Colonic mucosa (tissue), 4 donors: ENCODE data around the gene TRAPPC14. TPM values are rescaled to one million over a fixed set of nuclear protein-coding genes. Genes with fewer than 3 reads are reported as not detected.
A peak's percentile ranks its signal among the peaks of the same experiment; 100 is the strongest.
"Not testable (repeated sequence)": the region's sequence is repeated elsewhere in the genome, so short reads cannot be mapped to it uniquely, and the experiment has no call there.

Experiments
- DNase-seq: peaks from one replicate; pipeline ENCODE4 v3.0.0-alpha.2; 2020
- H3K27ac ChIP-seq: fragments of 200-600 bp; one replicate; pipeline ENCODE4 v1.8.0; 2021
- H3K27me3 ChIP-seq: fragments of 200-600 bp; one replicate; pipeline ENCODE4 v1.8.0; 2021
- H3K36me3 ChIP-seq: fragments of 200-600 bp; one replicate; pipeline ENCODE4 v1.8.0; 2021
- H3K4me1 ChIP-seq: fragments of 200-600 bp; one replicate; pipeline ENCODE4 v1.8.0; 2021; ENCODE audit warnings: mild to moderate bottlenecking
- H3K4me3 ChIP-seq: fragments of 200-600 bp; one replicate; pipeline ENCODE4 v1.8.0; 2021
- H3K9ac ChIP-seq, 2 donors: one replicate each; pipeline ENCODE4 v1.7.0; 2013; ENCODE audit warnings: control low read depth in 2 of 2, low read depth in 2 of 2, low read length in 2 of 2
- H3K9me3 ChIP-seq: fragments of 200-600 bp; one replicate; pipeline ENCODE4 v1.8.0; 2021
- CTCF ChIP-seq: fragments of 200-600 bp; IDR thresholded peaks from one replicate; pipeline ENCODE4 v1.8.0; 2022; ENCODE audit warnings: antibody characterized with exemption, mild to moderate bottlenecking
- intact Hi-C: fragments of 100-400 bp; cut with DNase I; formaldehyde crosslinking; loops from one replicate; pipeline ENCODE4 v1.14.1; 2022
- total RNA-seq, 2 donors: library from RNA; stranded (reverse); fragmentation: NEBNext Ultra II Directional in 1 of 2; extraction: Animal tissue kit (Norgen Biotek cat#: 25700) in 1 of 2; gene quantifications; one replicate each; pipeline ENCODE4 v1.2.1, GENCODE V29; 2021
- donor health status: healthy.
- donor health status: DM: no; HTN: no; CAD: no.
- donor health status: DM: no; HTN: no; CAD: no.

TRAPPC14 gene
- total RNA-seq, 2 donors from 2014 or later = 40.3 to 69.5 TPM

GRCh38 chr7:100185726-100186125 is 27.2 kb upstream of the TRAPPC14 start:
- DNase-seq = no peak
- intact Hi-C loops = no loop called here
- H3K9me3 ChIP-seq = no peaks in the 10 kb centered on the region
- no peaks in the 10 kb centered on the region for H3K36me3 ChIP-seq
- H3K4me1 ChIP-seq = no peaks in the 10 kb centered on the region
- H3K9ac ChIP-seq = no peak overlapping the region
- H3K27me3 ChIP-seq = no peaks in the 10 kb centered on the region
- H3K4me3 ChIP-seq = no peak overlapping the region
- TF ChIP-seq CTCF = no peak
- no peak overlapping the region for H3K27ac ChIP-seq

GRCh38 chr7:100183090-100183489 is 24.6 kb upstream of the TRAPPC14 start:
- H3K36me3 ChIP-seq, H3K27ac ChIP-seq, H3K4me3 ChIP-seq, intact Hi-C loops, H3K9ac ChIP-seq, DNase-seq, H3K9me3 ChIP-seq, H3K4me1 ChIP-seq, H3K27me3 ChIP-seq: not testable (repeated sequence)

GRCh38 chr7:100182616-100183015 is 24.1 kb upstream of the TRAPPC14 start:
- H3K4me3 ChIP-seq, H3K36me3 ChIP-seq, intact Hi-C loops, H3K4me1 ChIP-seq, H3K9me3 ChIP-seq, H3K27me3 ChIP-seq, H3K9ac ChIP-seq, H3K27ac ChIP-seq, DNase-seq: not testable (repeated sequence)

- H3K9ac ChIP-seq, H3K4me3 ChIP-seq, intact Hi-C loops, H3K4me1 ChIP-seq, H3K9me3 ChIP-seq, H3K27me3 ChIP-seq, H3K27ac ChIP-seq, DNase-seq, H3K36me3 ChIP-seq: not testable (repeated sequence)
Measured at GRCh38 chr7:100180084-100180483, 21.6 kb upstream of the TRAPPC14 start.

GRCh38 chr7:100177045-100178001 is 18.8 kb upstream of the TRAPPC14 start, which contains the start of the genes GPC2 and STAG3:
GPC2 (minus strand) TSS chr7:100177381; CDS start chr7:100177199, 182 bp downstream.
STAG3 (plus strand) TSS chr7:100177918; CDS start chr7:100180557, 2,639 bp downstream.
- DNase-seq = peak; percentile 99
- Histone ChIP-seq H3K27me3 (no peaks in the 10 kb centered on the region), H3K4me1 (no peaks in the 10 kb centered on the region), H3K9ac (peak within 1 kb of the TSS; percentile 56 to 58), H3K27ac (no peak within 1 kb of the TSS), H3K9me3 (no peaks in the 10 kb centered on the region), H3K36me3 (no peaks in the 10 kb centered on the region), H3K4me3 (peak within 1 kb of the TSS; percentile 59)
- TF ChIP-seq CTCF = no peak
- intact Hi-C loops = no loop called here

GRCh38 chr7:100176096-100177044 is 17.8 kb upstream of the TRAPPC14 start:
- intact Hi-C loops = no loop called here
- no peaks in the 10 kb centered on the region for H3K4me1 ChIP-seq
- H3K27ac ChIP-seq = no peak overlapping the region
- H3K27me3 ChIP-seq = peaks cover 9% of the 10 kb centered on the region
- H3K36me3 ChIP-seq = no peaks in the 10 kb centered on the region
- no peak for DNase-seq
- H3K9me3 ChIP-seq = no peaks in the 10 kb centered on the region
- peak overlapping the region; percentile 56 to 58 for H3K9ac ChIP-seq
- peak overlapping the region; percentile 59 for H3K4me3 ChIP-seq
- no peak for TF ChIP-seq CTCF
